Common myeloid progenitor, CD34-positive (primary cell): ENCODE results near the gene SLC28A1.
"Not testable (repeated sequence)": the region's sequence is repeated elsewhere in the genome, so short reads cannot be mapped to it uniquely, and the experiment has no call there.

ENCODE experiments used
- CTCF ChIA-PET: fragments of 350-600 bp; sonication (Branson Sonifier 250); formaldehyde crosslinking; loops from one replicate; lab custom pipeline; 2021; ENCODE audit warnings: antibody characterized with exemption; lab: Charles Lee
- POLR2A ChIA-PET: fragments of 350-600 bp; sonication (Branson Sonifier 250); formaldehyde crosslinking; loops from one replicate; lab custom pipeline; 2021; ENCODE audit warnings: antibody characterized with exemption; lab: Charles Lee
- DNase-seq, 3 donors: peaks; one replicate each; pipeline versions ENCODE4 v3.0.0 to v3.0.0-alpha.2; 2013
- H3K27ac ChIP-seq, 2 experiments: 1 replicate in 1 of 2; 2 replicates in 1 of 2; pipeline ENCODE4 v1.7.0; 2013; ENCODE audit warnings: inconsistent platforms in 2 of 2, low read length in 2 of 2, mild to moderate bottlenecking in 2 of 2, low read depth in 1 of 2, moderate library complexity in 1 of 2; ENCODE audit not compliant: severe bottlenecking in 2 of 2, insufficient read depth in 1 of 2, poor library complexity in 1 of 2
- H3K27me3 ChIP-seq, 5 experiments: replicated peaks in 2 of 5; 1 replicate in 3 of 5; 2 replicates in 2 of 5; pipeline versions ENCODE4 v1.6.1 to v1.7.0; 2013; ENCODE audit warnings: low read length in 4 of 5, mild to moderate bottlenecking in 2 of 5, moderate library complexity in 2 of 5, inconsistent platforms in 1 of 5; ENCODE audit not compliant: insufficient read depth in 5 of 5, control insufficient read depth in 4 of 5
- H3K36me3 ChIP-seq, 4 experiments: 1 replicate in 2 of 4; 2 replicates in 2 of 4; pipeline versions ENCODE4 v1.6.1 to v1.7.0; 2013; ENCODE audit warnings: low read length in 3 of 4, control low read depth in 1 of 4, mild to moderate bottlenecking in 1 of 4; ENCODE audit not compliant: control insufficient read depth in 4 of 4, insufficient read depth in 4 of 4
- H3K4me1 ChIP-seq, 4 experiments: 1 replicate in 3 of 4; 2 replicates in 1 of 4; pipeline versions ENCODE4 v1.6.1 to v1.7.1; 2013; ENCODE audit warnings: low read length in 3 of 4, mild to moderate bottlenecking in 3 of 4, control low read depth in 1 of 4, inconsistent platforms in 1 of 4, moderate library complexity in 1 of 4; ENCODE audit not compliant: control insufficient read depth in 4 of 4, insufficient read depth in 4 of 4; ENCODE audit errors: control extremely low read depth in 1 of 4
- H3K4me3 ChIP-seq, 7 experiments: 1 replicate in 4 of 7; 2 replicates in 3 of 7; pipeline versions ENCODE4 v1.5.1 to v1.7.0; 2013; ENCODE audit warnings: mild to moderate bottlenecking in 7 of 7, low read length in 6 of 7, moderate library complexity in 6 of 7, inconsistent platforms in 2 of 7, low read depth in 2 of 7, control low read depth in 1 of 7; ENCODE audit not compliant: insufficient read depth in 4 of 7, control insufficient read depth in 1 of 7; ENCODE audit errors: extremely low read depth in 1 of 7
- H3K9me3 ChIP-seq, 5 experiments: 1 replicate in 4 of 5; 2 replicates in 1 of 5; pipeline versions ENCODE4 v1.6.1 to v1.7.1; 2013; ENCODE audit warnings: low read length in 4 of 5, mild to moderate bottlenecking in 2 of 5, inconsistent platforms in 1 of 5, low read depth in 1 of 5, moderate library complexity in 1 of 5; ENCODE audit not compliant: control insufficient read depth in 4 of 5, insufficient read depth in 2 of 5; ENCODE audit errors: control extremely low read depth in 1 of 5
- WGBS: methylation state at CpG from one replicate; pipeline ENCODE4 v1.1.5; 2013; ENCODE audit not compliant: insufficient coverage; 5-methylcytosine and 5-hydroxymethylcytosine counted together

Gene SLC28A1

DNA sequence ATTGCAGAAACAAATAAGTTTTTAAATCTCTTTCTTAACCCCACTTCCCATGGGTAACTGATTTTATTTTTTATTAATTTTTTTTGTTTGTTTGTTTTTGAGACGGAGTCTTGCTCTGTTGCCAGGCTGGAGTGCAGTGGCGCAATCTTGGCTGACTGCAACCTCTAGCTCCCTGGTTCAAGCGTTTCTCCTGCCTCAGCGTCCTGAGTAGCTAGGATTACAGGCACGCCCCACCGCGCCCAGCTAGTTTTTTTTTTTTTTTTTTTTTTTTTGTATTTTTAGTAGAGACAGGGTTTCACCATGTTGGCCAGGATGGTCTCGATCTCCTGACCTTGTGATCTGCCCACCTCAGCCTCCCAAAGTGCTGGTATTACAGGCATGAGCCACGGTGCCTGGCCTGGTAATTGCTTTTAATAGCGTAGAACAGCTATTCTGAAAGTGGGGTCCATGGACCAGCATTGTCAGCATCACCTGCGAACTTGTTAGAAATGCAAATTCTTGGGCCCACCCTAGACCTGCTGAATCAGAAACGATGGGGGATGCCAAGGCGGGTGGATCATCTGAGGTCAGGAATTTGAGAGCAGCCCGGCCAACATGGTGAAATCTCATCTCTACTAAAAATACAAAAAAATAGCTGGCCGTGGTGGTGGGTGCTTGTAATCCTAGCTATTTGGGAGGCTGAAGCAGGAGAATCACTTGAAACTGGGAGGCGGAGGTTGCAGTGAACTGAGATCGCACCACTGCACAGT is 40.5 kb downstream of the SLC28A1 start:
- POLR2A ChIA-PET, DNase-seq: not testable (repeated sequence)
- CTCF ChIA-PET = interaction anchor here (1.4 kb wide), 1 partner anchor 337 kb away, joined by 5 read pairs; no protein-coding TSS in a partner anchor

DNA sequence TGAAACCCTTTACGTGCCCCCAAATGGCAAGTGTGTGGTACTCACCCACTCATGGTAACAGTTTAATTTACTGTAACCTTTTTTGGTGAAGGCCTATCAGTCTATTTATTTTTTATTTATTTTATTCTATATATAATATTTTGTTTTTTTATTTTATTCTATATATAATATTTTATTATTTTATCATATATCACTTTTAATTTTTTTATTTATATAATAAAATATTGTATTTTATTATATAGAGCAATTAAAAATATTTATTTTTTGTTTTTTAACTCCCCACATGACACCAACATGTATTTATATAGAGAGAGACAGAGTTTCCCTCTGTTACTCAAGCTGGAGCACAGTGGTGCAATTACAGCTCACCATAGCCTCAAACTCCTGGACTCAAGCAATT is 41.4 kb downstream of the SLC28A1 start:
- Histone ChIP-seq H3K36me3 (no peaks in the 10 kb centered on the region), H3K9me3 (no peaks in the 10 kb centered on the region), H3K27me3 (no peaks in the 10 kb centered on the region), H3K4me1 (peaks cover 0 to 8% (median 6%) of the 10 kb centered on the region in 4 experiments), H3K4me3 (no peak overlapping the region), H3K27ac (no peak overlapping the region)
- ChIA-PET CTCF (interaction anchor here (0.8 to 1.4 kb wide), 3 partner anchors 17 to 338 kb away, joined by 3 to 5 read pairs (median 4); no protein-coding TSS in a partner anchor), POLR2A (no interaction called here)
- WGBS = no CpG with 5 or more reads among the region's 1 CpG
- no peak for DNase-seq

More for the DNA sequence above, 40.5 kb downstream of the SLC28A1 start:
- 97% methylated on average over 8 of the region's 17 CpGs for WGBS
- H3K27me3 ChIP-seq, H3K27ac ChIP-seq, H3K9me3 ChIP-seq, H3K4me1 ChIP-seq, H3K36me3 ChIP-seq, H3K4me3 ChIP-seq: not testable (repeated sequence)

DNA sequence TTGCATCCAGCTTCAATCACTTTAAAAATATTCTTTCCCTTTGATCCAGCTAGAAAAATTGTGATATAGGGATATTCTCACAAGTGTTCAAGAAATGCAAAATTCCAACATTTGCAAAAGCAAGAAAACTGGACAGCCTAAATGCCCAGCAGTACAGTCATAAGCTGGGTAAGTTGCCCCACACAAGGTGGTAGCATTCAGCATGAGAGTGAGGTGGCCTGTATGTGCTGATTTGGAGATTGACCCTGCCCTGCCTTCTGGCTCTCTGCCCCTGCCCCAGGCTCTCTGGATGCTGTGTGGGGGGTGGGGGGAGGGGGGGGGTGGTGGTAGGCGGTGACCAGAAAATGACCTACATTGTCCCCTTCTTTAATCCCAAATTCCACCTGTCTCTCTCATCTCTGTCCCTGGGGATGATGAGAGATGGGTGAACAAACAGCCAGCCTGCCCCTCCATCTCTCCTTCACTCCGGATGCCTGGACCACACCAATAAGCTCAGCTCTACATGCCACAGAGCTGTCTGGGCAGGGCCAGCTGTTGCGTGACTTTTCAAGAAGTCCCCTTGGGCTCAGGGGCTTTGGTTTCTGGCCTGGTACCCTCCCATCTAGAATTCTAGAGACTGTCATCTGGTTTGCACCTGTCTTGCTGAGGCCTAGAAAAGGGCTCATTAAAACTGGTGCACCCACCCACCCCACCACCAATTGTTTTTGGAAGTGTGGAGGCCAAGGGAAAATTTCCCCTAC is 42.2 kb downstream of the SLC28A1 start:
- H3K4me1 ChIP-seq = peaks cover 0 to 8% (median 6%) of the 10 kb centered on the region in 4 experiments
- CTCF ChIA-PET = interaction anchor here (0.8 to 1.4 kb wide), 3 partner anchors 18 to 339 kb away, joined by 3 to 5 read pairs (median 4); no protein-coding TSS in a partner anchor
- H3K27ac ChIP-seq = no peak overlapping the region
- WGBS = 93% methylated on average over 2 of the region's 3 CpGs
- DNase-seq = no peak
- H3K27me3 ChIP-seq = no peaks in the 10 kb centered on the region
- H3K4me3 ChIP-seq = no peak overlapping the region
- no peaks in the 10 kb centered on the region for H3K9me3 ChIP-seq
- POLR2A ChIA-PET = no interaction called here
- H3K36me3 ChIP-seq = no peaks in the 10 kb centered on the region

DNA sequence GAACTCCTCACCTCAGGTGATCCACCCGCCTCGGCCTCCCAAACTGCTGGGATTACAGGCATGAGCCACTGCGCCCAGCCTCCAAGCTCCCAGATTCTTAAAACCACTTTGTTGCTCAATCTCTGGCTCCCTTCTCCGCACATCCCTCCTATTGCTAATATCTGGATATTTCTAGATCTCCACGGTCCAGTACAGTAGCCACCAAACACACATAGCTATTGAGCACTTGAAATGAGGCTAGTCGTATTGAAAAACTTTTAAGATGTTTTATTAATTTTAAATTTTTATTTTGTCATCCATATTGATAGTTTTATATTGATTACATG is 44.3 kb downstream of the SLC28A1 start:
- no peaks in the 10 kb centered on the region for H3K9me3 ChIP-seq
- ChIA-PET CTCF (interaction anchor here (0.7 to 1.8 kb wide), 10 partner anchors 12 to 341 kb away, joined by 3 to 10 read pairs (median 4); no protein-coding TSS in a partner anchor), POLR2A (no interaction called here)
- H3K27me3 ChIP-seq = no peaks in the 10 kb centered on the region
- no peak overlapping the region for H3K27ac ChIP-seq
- peaks cover 0 to 8% (median 6%) of the 10 kb centered on the region in 4 experiments for H3K4me1 ChIP-seq
- H3K4me3 ChIP-seq = no peak overlapping the region
- no peaks in the 10 kb centered on the region for H3K36me3 ChIP-seq
- WGBS = 96% methylated on average over 4 of the region's 6 CpGs
- no peak for DNase-seq

DNA sequence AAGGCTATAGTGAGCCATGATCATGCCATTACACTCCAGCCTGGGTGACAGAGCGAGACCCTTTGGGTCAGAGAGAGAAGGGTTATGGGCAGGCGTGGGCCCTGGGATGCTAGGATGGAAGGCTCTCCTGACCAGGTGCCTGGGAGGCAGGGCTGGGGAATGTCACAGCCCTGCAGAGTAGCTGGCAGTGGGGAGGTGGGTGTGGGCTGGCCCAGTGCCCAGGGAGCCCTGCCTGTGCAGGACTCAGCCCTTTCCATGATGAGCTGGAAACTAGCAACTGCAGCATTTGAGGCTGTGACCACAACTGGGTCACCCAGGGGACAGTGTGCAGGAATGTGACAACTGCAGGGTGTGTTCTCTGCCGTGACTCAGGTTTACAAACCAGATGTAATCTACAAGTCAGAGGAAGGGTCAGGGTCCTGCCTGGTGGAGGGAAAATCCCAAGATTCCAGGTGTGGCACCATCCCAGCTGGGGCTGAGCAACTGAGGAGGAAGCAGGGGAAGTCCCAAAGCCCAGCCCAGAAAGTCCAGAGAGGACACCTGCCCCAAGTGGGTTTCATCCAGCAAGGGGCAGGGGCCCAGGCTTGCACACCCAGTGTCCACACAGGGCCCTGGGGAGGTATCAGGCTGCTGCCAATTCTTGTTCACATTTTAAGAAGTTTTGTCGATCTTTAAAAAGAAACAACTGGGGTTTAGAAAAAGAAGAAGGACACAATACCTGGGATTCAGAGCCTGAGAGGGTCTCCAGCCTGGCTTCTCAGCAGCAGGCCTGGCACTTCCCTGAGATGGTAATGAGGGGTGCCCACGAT is 45.5 kb downstream of the SLC28A1 start:
- Histone ChIP-seq H3K9me3 (no peaks in the 10 kb centered on the region), H3K27me3 (no peaks in the 10 kb centered on the region), H3K4me1 (peaks cover 0 to 8% (median 6%) of the 10 kb centered on the region in 4 experiments), H3K36me3 (no peaks in the 10 kb centered on the region), H3K4me3 (no peak overlapping the region), H3K27ac (no peak overlapping the region)
- POLR2A ChIA-PET = no interaction called here
- 70% methylated on average over 3 of the region's 5 CpGs for WGBS
- peak in 2 of 3 donors; percentile 41 to 59 for DNase-seq
- CTCF ChIA-PET = interaction anchor here (0.6 to 0.7 kb wide), 2 partner anchors 70 to 803 kb away, joined by 3 read pairs; no protein-coding TSS in a partner anchor

DNA sequence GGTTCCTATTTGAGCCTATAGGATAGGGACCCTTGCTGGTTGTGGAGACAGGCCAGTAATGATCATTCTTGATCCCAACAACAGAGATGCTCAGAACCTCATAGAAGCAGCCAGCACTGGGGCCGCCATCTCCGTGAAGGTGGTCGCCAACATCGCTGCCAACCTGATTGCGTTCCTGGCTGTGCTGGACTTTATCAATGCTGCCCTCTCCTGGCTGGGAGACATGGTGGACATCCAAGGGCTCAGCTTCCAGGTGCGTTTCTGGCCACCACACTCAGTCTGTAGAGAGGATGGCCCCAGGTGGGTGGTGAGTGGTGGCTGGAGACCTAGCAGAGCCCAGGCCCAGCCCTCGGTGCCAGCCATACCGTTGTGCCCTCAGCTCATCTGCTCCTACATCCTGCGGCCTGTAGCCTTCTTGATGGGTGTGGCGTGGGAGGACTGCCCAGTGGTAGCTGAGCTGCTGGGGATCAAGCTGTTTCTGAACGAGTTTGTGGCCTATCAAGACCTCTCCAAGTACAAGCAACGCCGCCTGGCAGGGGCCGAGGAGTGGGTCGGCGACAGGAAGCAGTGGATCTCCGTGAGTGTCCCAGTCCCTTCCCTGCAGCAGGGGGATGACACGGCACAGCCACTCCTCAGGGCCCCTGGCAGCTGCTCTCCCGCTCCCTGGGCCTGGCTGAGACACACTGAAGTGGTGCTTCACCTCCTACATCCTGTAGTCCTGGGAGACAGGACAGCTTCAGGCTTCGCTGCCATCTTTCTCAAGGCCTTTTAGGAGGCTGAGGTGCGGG is 50.7 kb downstream of the SLC28A1 start:
- ChIA-PET POLR2A (no interaction called here), CTCF (interaction anchor here (1.0 kb wide), 1 partner anchor 18 kb away, joined by 3 read pairs; no protein-coding TSS in a partner anchor)
- no peak overlapping the region for H3K4me3 ChIP-seq
- H3K27ac ChIP-seq = no peak overlapping the region
- WGBS = 97% methylated on average over 20 of the region's 21 CpGs
- no peaks in the 10 kb centered on the region for H3K36me3 ChIP-seq
- H3K9me3 ChIP-seq = no peaks in the 10 kb centered on the region
- DNase-seq = no peak
- H3K4me1 ChIP-seq = no peaks in the 10 kb centered on the region
- no peaks in the 10 kb centered on the region for H3K27me3 ChIP-seq
